Esophagus squamous epithelium (tissue), 4 donors: ENCODE data around the gene PAAF1.

ENCODE experiments used
- POLR2A ChIP-seq, 4 donors: fragments of 450-650 bp; IDR thresholded peaks; one replicate each; pipeline ENCODE4 v1.6.1; 2017; ENCODE audit warnings: antibody characterized with exemption in 4 of 4, mild to moderate bottlenecking in 4 of 4, moderate library complexity in 3 of 4
- TF ChIP-seq, protein P1 (sequence below), 6 experiments: fragments of 450-650 bp in 4 of 6; fragments of 200-600 bp in 2 of 6; sonication (generic) in 2 of 6; IDR thresholded peaks; one replicate each; pipeline ENCODE4 v1.5.1; 2016 to 2019; ENCODE audit warnings: antibody characterized with exemption in 6 of 6, mild to moderate bottlenecking in 4 of 6, moderate library complexity in 4 of 6

DNA sequence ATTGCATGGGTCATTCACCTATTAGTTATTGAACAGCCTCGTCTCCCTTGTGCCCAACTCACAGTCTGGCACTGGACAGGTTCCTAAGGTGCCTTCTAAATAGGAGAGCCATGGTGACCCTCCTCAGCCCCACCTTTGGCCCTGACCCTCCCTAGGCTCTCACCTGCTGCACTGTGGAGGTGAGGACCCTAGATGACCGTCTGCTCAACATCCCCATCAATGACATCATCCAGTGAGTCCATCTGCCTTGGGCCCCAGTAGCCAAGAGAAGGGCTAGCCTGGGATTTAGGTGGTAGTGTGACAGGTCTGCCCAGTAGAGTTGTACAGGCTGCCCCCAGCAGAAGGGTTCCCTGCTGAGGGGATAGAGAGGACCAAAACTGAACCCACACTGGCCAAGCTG, 92.3 kb downstream of the PAAF1 start:
- no peak for TF ChIP-seq POLR2A (IDR thresholded peaks at IDR 0.05)
- TF ChIP-seq, protein P1, sequence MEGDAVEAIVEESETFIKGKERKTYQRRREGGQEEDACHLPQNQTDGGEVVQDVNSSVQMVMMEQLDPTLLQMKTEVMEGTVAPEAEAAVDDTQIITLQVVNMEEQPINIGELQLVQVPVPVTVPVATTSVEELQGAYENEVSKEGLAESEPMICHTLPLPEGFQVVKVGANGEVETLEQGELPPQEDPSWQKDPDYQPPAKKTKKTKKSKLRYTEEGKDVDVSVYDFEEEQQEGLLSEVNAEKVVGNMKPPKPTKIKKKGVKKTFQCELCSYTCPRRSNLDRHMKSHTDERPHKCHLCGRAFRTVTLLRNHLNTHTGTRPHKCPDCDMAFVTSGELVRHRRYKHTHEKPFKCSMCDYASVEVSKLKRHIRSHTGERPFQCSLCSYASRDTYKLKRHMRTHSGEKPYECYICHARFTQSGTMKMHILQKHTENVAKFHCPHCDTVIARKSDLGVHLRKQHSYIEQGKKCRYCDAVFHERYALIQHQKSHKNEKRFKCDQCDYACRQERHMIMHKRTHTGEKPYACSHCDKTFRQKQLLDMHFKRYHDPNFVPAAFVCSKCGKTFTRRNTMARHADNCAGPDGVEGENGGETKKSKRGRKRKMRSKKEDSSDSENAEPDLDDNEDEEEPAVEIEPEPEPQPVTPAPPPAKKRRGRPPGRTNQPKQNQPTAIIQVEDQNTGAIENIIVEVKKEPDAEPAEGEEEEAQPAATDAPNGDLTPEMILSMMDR (IDR thresholded peaks at IDR 0.05), result no peak
